ENCODE data around the gene ZNF169.

DNA sequence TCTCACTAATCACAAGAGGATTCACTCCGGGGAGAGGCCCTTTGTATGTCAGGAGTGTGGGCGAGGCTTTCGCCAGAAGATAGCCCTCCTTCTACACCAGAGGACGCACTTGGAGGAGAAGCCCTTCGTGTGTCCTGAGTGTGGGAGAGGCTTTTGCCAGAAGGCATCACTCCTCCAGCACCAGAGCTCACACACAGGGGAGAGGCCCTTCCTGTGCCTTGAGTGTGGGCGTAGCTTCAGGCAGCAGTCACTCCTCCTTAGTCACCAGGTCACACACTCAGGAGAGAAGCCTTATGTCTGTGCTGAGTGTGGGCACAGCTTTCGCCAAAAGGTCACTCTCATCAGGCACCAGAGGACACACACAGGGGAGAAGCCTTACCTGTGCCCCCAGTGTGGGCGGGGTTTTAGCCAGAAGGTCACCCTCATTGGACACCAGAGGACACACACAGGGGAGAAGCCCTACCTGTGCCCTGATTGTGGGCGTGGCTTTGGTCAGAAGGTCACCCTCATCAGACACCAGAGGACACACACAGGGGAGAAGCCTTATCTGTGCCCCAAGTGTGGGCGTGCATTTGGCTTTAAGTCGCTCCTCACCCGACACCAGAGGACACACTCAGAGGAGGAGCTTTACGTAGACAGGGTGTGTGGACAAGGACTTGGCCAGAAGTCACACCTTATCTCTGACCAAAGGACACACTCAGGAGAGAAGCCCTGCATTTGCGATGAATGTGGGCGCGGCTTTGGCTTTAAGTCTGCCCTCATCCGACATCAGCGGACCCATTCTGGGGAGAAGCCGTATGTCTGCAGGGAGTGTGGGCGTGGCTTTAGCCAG, 41.6 kb downstream of the ZNF169 start:
- TF ChIP-seq, protein P1, sequence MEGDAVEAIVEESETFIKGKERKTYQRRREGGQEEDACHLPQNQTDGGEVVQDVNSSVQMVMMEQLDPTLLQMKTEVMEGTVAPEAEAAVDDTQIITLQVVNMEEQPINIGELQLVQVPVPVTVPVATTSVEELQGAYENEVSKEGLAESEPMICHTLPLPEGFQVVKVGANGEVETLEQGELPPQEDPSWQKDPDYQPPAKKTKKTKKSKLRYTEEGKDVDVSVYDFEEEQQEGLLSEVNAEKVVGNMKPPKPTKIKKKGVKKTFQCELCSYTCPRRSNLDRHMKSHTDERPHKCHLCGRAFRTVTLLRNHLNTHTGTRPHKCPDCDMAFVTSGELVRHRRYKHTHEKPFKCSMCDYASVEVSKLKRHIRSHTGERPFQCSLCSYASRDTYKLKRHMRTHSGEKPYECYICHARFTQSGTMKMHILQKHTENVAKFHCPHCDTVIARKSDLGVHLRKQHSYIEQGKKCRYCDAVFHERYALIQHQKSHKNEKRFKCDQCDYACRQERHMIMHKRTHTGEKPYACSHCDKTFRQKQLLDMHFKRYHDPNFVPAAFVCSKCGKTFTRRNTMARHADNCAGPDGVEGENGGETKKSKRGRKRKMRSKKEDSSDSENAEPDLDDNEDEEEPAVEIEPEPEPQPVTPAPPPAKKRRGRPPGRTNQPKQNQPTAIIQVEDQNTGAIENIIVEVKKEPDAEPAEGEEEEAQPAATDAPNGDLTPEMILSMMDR (conservative IDR thresholded peaks at IDR 0.05 in 1 of 2, IDR thresholded peaks at IDR 0.05 in 1 of 2; ENCODE audit: low read depth in 1 of 2, low read length in 2 of 2) = no peak
- TF ChIP-seq EZH2 (IDR thresholded peaks at IDR 0.05; ENCODE audit: low read length, missing control alignments) = no peak
